Measurements from ENCODE around the gene NFIX. TPM values are rescaled to one million over a fixed set of nuclear protein-coding genes. Genes with fewer than 3 reads are reported as not detected.

NFIX gene
- total and polyA plus RNA-seq, 2 of the 13 experiments (the other 11 are each of a cell fraction or from before 2014, with no cell fraction given): 3.4 to 5.4 TPM

DNA sequence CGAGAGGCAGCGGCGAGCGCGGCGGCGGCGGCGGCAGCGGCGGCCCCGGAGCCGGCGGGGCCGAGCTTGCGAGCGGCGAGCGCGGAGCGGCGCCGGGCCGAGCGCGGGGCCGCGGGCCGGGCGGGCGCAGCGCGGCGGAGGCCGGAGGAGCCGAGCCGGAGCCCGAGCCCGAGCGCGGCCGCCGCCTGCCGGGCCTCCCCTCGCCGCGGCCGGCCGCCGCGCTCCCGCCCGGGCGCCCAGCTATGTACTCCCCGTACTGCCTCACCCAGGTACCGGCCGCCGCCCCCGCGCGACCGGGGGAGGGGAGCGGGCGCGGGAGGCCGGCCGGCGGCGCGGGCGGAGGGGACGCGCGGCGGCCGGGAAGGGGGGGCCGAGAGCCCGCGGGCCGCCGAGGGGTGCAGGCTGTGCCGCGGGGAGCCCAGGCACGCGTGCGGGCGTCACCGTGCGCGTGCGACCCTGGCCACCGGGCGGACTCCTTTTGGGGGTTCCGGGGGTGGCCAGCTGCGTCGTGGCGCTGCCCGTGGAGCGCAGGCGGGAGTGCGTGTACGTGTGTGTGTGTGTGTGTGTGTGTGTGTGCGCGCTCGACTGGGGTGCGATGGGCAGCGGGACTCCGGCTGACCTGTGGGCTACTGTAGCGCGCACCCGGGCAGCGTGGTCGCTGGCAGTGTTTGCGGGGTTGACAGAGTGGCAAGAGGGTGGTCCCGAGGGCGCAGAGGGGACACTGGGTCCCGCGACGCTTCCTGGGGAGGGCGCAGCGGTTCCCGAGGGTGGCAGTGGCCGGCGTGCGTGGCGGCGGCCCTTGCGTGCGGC lies 526 bp downstream of the NFIX start (continued):
- peak; percentile 75 for TF ChIP-seq SRY (CRISPR knock-in tag; IDR thresholded peaks at IDR 0.05)
- TF ChIP-seq HES4 (CRISPR knock-in tag; IDR thresholded peaks at IDR 0.05; ENCODE audit: borderline replicate concordance): peak; percentile 14; the same call in 1 of the 2 replicates
- no peak for TF ChIP-seq SKI (IDR thresholded peaks at IDR 0.05; ENCODE audit: partially characterized antibody)
- TF ChIP-seq ZNF230 (CRISPR knock-in tag; IDR thresholded peaks at IDR 0.05): no peak
- peak; percentile 66; the same call in 1 of the 2 replicates for TF ChIP-seq NFKB2 (CRISPR knock-in tag; IDR thresholded peaks at IDR 0.05; ENCODE audit: borderline replicate concordance)
- no peak for TF ChIP-seq ZNF660 (CRISPR knock-in tag; IDR thresholded peaks at IDR 0.05; ENCODE audit: borderline replicate concordance, low read depth)
- no peak for TF ChIP-seq ISX (CRISPR knock-in tag; conservative IDR thresholded peaks at IDR 0.05)
- TF ChIP-seq FOXA3 (CRISPR knock-in tag; IDR thresholded peaks at IDR 0.05): 0 out of 2 replicates have a peak, but pooled peaks have one; percentile 5
- TF ChIP-seq BRCA1 (CRISPR knock-in tag; IDR thresholded peaks at IDR 0.05): no peak
- TF ChIP-seq MAFG (CRISPR knock-in tag; IDR thresholded peaks at IDR 0.05): no peak
- TF ChIP-seq, protein P1, sequence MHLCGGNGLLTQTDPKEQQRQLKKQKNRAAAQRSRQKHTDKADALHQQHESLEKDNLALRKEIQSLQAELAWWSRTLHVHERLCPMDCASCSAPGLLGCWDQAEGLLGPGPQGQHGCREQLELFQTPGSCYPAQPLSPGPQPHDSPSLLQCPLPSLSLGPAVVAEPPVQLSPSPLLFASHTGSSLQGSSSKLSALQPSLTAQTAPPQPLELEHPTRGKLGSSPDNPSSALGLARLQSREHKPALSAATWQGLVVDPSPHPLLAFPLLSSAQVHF (CRISPR knock-in tag; IDR thresholded peaks at IDR 0.05): no peak
- TF ChIP-seq BHLHE40 (IDR thresholded peaks at IDR 0.05; ENCODE audit: low read length): no peak
- no peak for TF ChIP-seq ZNF383 (CRISPR knock-in tag; IDR thresholded peaks at IDR 0.05; ENCODE audit: borderline replicate concordance)
- TF ChIP-seq POLR2AphosphoS5 (IDR thresholded peaks at IDR 0.05; ENCODE audit: low read depth, low read length): no peak
- TF ChIP-seq, protein P2, sequence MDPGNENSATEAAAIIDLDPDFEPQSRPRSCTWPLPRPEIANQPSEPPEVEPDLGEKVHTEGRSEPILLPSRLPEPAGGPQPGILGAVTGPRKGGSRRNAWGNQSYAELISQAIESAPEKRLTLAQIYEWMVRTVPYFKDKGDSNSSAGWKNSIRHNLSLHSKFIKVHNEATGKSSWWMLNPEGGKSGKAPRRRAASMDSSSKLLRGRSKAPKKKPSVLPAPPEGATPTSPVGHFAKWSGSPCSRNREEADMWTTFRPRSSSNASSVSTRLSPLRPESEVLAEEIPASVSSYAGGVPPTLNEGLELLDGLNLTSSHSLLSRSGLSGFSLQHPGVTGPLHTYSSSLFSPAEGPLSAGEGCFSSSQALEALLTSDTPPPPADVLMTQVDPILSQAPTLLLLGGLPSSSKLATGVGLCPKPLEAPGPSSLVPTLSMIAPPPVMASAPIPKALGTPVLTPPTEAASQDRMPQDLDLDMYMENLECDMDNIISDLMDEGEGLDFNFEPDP (CRISPR knock-in tag; conservative IDR thresholded peaks at IDR 0.05): no peak
- TF ChIP-seq ZNF44 (CRISPR knock-in tag; IDR thresholded peaks at IDR 0.05): no peak
- TF ChIP-seq ZNF432 (CRISPR knock-in tag; IDR thresholded peaks at IDR 0.05; ENCODE audit: borderline replicate concordance): no peak
- TF ChIP-seq NFE2 (CRISPR knock-in tag; IDR thresholded peaks at IDR 0.05): no peak
- no peak for TF ChIP-seq RNF2 (conservative IDR thresholded peaks at IDR 0.05; ENCODE audit: low read depth)
- TF ChIP-seq, protein P3, sequence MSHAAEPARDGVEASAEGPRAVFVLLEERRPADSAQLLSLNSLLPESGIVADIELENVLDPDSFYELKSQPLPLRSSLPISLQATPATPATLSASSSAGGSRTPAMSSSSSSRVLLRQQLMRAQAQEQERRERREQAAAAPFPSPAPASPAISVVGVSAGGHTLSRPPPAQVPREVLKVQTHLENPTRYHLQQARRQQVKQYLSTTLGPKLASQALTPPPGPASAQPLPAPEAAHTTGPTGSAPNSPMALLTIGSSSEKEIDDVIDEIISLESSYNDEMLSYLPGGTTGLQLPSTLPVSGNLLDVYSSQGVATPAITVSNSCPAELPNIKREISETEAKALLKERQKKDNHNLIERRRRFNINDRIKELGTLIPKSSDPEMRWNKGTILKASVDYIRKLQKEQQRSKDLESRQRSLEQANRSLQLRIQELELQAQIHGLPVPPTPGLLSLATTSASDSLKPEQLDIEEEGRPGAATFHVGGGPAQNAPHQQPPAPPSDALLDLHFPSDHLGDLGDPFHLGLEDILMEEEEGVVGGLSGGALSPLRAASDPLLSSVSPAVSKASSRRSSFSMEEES (CRISPR knock-in tag; IDR thresholded peaks at IDR 0.05): 0 out of 2 replicates have a peak, but pooled peaks have one; percentile 8
- no peak for TF ChIP-seq KDM4B (CRISPR knock-in tag; IDR thresholded peaks at IDR 0.05)
- TF ChIP-seq ZSCAN31 (CRISPR knock-in tag; IDR thresholded peaks at IDR 0.05; ENCODE audit: low read depth): 0 out of 2 replicates have a peak, but pooled peaks have one; percentile 4
- no peak for TF ChIP-seq ZFP36 (IDR thresholded peaks at IDR 0.05; ENCODE audit: borderline replicate concordance, low read depth, low read length, partially characterized antibody)
- TF ChIP-seq ZXDC (CRISPR knock-in tag; IDR thresholded peaks at IDR 0.05): no peak
- TF ChIP-seq NR2F6 (IDR thresholded peaks at IDR 0.05): no peak
- TF ChIP-seq NR2F6 (CRISPR knock-in tag; IDR thresholded peaks at IDR 0.05): no peak
